Right renal pelvis (tissue), 4 donors: ENCODE measurements around the gene CENPF. TPM values are rescaled to one million over a fixed set of nuclear protein-coding genes. Genes with fewer than 3 reads are reported as not detected.

Experiments
- DNase-seq, 4 donors: peaks; one replicate each; pipeline ENCODE4 v3.0.0-alpha.2; 2013; ENCODE audit warnings: low read depth in 4 of 4, low spot score in 3 of 4, missing footprints in 1 of 4
- polyA plus RNA-seq, 4 donors: library from polyadenylated mRNA; unstranded; fragments of 120-200 nt; gene quantifications; one replicate each; pipeline ENCODE4 v1.2.1, GENCODE V29; 2013; ENCODE audit not compliant: insufficient read length in 4 of 4

The CENPF gene
- polyA plus RNA-seq, 4 donors: 76.1 to 92.5 (median 87.3) TPM

- no peak for DNase-seq
Measured at GRCh38 chr1:214702556-214702955, 99.6 kb downstream of the CENPF start.

- DNase-seq: no peak
Measured at GRCh38 chr1:214707306-214708087, 104.5 kb downstream of the CENPF start.

- DNase-seq: no peak
Measured at GRCh38 chr1:214708321-214708955, 105.4 kb downstream of the CENPF start.

- no peak for DNase-seq
Measured at GRCh38 chr1:214709241-214709640, 106.2 kb downstream of the CENPF start.

GRCh38 chr1:214712737-214713136, 109.7 kb downstream of the CENPF start:
- DNase-seq: no peak

Other genes starting within 250 kb of the CENPF start
- gene PTPN14, start 51.6 kb upstream of the CENPF start, polyA plus RNA-seq: 10 to 100 TPM; 34.1 to 39.7 (median 37.5) TPM